ENCODE results near the gene SAMD4A.
A peak's percentile ranks its signal among the peaks of the same experiment; 100 is the strongest.
"Not testable (repeated sequence)": the region's sequence is repeated elsewhere in the genome, so short reads cannot be mapped to it uniquely, and the experiment has no call there.

Gene SAMD4A

DNA sequence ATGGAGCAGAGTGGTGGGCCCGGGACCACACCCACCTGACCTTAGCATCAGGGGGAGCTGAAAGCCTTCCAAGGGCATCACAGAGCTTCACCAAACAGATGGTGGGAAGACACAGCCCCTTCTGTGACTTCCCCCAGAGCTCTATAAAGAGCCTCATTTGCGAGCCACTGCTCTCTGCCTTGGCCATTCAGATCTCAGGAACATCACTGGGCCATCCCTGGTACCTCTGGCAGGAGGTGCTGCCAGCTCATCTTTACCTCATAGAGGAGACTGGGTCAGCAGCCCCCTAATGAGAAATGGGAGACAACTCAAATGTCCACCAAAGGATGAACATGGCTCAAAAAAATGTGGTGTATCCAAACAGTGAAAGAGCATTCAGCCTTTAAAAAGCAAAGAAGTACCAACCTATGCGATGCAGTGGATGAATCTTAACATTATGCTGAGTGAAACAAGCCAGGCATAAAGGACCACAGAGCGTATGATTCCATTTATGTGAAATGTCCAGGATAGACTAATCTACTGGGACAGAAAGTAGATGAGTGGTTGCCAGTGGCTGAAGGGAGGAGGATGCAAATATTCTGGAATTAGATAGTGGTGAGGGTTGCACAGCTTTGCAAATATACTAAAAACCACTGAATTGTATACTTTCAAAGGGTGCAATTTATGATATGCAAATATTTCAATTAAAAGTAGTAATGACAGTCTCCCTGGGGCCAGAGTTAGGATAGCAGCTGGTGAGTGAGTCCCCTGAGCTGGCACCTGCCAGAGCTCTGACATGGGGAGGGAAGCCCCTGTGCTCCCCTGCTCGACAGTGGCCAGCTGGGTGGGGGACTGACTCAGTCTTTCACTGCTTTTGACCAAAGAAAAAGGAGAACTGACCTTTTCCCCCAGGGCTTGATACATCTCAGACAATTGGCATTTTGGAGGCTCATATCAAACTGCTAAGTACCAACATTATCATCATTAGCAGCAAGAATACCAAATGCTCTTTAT lies 219.1 kb downstream of the SAMD4A start:
- DNase-seq = no peak

GRCh38 chr14:54786838-54787237 lies 219.9 kb downstream of the SAMD4A start:
- no peak for DNase-seq

- DNase-seq = no peak
Measured at GRCh38 chr14:54787261-54787660, 220.3 kb downstream of the SAMD4A start.

DNA sequence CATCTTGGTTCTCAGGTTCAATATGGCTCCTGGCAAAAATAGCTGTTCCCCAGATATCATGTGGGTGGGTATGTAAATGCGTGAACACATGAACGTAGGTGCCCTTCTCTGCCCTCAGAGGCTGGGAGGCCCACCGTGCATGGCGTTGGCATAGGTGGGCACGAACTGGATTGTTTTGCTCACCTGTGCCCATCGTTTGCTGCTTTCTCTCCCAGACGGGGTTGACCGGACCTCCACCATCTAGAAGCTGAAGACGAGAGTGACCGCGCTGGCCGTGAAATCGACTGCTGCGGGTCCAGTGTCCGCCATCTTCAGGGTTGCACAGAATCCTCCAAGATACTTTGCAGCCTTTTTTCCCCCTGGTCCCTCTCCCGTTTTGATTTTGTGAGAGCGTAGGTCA lies 221.8 kb downstream of the SAMD4A start:
- DNase-seq = no peak

DNA sequence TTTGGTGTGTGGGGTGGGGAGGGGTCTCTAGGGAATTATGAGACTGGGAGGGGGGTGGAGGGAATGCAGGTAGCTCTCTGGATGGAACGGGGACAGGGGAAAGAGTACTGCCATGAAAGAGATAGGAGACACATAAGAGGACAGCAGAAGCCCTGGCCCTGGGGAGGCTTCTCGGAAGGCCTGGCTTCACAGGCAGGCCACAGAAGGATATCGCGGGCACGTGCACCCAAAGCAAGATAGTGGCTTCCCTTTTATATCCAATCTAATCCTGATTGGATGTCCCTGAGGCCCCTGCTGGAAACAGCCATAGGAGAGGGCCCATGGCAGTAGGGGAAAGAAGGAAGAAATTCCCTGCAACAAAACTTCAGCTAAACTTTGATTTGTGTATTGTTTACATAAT lies 222.2 kb downstream of the SAMD4A start:
- DNase-seq = no peak

GRCh38 chr14:54789781-54790480 lies 223.0 kb downstream of the SAMD4A start:
- DNase-seq = no peak

GRCh38 chr14:54791001-54791400 lies 224.1 kb downstream of the SAMD4A start:
- no peak for DNase-seq

DNA sequence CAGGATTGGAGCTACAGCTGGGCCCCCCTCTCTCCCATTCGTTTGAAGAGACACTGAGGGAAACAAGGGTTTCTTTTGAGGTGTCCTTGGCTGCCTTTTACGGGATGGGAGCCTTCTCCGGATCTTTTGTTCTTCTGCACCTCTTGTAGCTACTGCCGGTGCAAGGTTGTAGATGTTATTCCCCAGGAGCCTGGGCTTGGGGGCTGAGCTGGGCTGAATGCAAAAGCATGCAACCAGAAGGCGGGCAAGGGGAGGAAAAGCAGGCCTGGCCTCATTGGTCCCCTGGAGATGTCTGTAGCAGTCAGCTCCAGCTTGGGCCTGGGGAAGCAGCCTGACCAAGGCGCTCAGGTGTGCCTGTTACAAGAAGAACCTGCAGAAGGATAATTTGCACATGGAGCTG lies 225.4 kb downstream of the SAMD4A start:
- no peak for DNase-seq

GRCh38 chr14:54794159-54794558 lies 227.2 kb downstream of the SAMD4A start:
- no peak for DNase-seq

- DNase-seq = no peak
Measured at GRCh38 chr14:54794796-54795195, 227.9 kb downstream of the SAMD4A start.

DNA sequence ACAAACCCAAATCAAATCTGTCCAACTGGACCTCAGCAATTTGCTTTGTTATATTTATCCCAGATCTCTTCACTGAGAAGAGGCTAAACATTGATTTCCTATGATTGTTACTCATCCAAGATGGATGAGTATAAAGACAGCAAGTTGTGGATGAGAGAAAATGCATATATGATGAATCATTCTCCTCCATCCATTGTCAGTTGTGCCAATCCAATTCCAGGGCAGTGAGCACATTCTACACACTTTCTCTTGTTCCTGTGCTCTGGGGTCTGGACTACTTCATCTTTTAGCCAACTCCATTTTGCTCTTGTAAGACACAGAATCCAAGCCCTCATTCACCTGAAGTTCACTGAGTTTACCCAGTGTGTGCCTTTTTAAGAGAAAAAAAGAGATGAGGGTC lies 230.0 kb downstream of the SAMD4A start:
- no peak for DNase-seq

DNA sequence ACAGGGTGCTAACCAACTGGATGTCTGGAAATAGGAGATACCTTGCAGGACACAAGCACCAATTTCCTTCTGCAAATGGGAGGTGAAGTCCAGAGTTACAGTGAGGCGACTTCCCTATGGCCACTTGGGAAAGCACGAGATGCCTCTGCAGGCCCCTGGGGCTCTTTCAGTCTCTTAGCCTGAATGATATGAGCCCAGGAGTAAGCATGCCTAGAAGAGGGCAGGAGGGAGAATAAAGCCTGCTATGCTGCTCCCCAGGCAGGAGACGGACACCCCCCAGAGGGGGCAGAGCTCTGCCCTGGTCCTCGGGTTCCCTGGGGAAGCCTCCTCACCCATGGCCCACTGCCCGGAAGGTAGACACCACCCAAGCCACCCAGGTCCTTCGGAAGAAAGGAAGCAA lies 230.6 kb downstream of the SAMD4A start:
- no peak for DNase-seq

DNA sequence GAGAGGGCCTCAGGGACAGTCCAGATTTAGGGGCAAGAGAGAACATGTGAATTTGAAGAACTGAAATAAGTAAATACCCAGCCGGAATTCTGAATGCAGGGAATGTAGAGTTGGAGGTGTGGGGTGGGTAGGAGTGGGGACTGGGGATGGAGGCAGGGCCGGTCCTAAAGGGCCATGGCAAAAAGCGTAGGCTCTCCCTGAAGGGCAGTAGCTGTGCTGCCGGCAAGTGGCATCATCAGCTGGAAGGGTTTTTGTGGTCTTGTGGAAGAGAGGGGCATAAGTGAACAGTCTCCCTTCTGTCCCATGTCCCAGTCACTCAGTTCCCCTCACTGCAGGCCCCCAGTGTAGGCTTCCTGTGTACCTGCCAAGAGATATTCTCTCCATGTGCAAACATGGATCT lies 231.1 kb downstream of the SAMD4A start:
- DNase-seq = no peak

GRCh38 chr14:54798465-54799124 lies 231.7 kb downstream of the SAMD4A start:
- no peak for DNase-seq

- not testable (repeated sequence) for DNase-seq
Measured at GRCh38 chr14:54801482-54801881, 234.6 kb downstream of the SAMD4A start.

DNA sequence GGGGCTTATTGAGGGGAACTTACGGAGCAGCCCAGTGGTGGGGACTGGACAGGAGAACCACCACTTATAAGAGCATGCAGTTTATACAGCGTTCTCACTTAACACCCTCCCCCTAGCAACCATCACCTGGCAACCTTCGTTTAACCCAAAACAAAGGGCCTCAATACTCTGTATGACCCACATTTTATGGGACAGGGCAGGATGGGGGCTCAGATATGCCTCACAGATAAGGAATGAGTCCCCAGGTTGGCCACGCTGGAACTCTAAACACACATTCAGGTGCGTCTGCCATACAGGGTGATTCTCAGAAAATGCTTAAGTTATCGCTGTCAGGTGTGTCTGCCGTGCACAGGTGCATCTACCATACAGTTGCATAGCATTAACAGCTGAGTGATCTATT lies 236.5 kb downstream of the SAMD4A start:
- DNase-seq = no peak

- no peak for DNase-seq
Measured at GRCh38 chr14:54803926-54804537, 237.1 kb downstream of the SAMD4A start.

- no peak for DNase-seq
Measured at GRCh38 chr14:54804538-54805041, 237.7 kb downstream of the SAMD4A start.

DNA sequence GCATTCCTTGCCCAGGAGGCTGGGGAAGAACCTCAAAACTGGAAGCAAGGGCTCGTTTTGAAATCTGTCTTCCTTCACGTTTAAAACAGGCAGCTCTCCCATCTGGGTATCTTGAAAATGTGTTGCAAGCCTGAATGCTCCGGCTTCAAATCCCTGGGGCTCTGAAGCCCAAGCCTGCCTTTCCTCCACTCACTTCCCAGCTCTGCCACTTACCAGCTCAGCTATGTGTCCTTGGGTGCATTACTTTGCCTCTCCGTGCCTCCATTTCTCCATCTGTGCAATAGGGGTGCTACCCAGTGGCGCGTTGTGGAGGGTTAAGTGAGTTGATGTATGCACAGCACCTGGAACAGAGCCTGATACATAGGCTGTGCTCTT lies 238.1 kb downstream of the SAMD4A start:
- DNase-seq = no peak

GRCh38 chr14:54805445-54806322 lies 238.8 kb downstream of the SAMD4A start:
- peak; percentile 83 for DNase-seq

DNA sequence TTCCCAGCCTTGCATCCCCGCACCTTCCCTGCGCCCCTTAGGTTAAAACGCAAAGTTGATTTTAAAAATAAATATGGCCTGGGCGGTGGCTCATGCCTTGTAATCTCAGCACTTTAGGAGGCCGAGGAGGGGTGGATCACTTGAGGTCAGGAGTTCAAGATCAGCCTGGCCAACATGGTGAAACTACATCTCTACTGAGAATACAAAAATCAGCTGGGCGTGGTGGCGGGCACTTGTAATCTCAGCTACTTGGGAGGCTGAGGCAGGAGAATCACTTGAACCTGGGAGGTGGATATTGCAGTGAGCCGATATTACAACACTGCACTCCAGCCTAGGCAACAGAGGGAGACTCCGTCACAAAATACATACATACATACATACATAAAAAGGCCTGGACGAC lies 239.7 kb downstream of the SAMD4A start:
- DNase-seq = no peak

GRCh38 chr14:54807428-54807827 lies 240.5 kb downstream of the SAMD4A start:
- DNase-seq = no peak
